Naive thymus-derived CD4-positive, alpha-beta T cell (primary cell): Measurements from ENCODE around the gene ELMO2. TPM values are rescaled to one million over a fixed set of nuclear protein-coding genes. Genes with fewer than 3 reads are reported as not detected.

Experiments used
- ATAC-seq: fragments of 150-1000 bp; cut with Tn5 transposase; 2 replicates; pipeline ENCODE4 v1.10.0; 2021; ENCODE audit warnings: mild to moderate bottlenecking, moderate library complexity
- CTCF ChIA-PET: fragments of 350-600 bp; sonication (Branson Sonifier 250); formaldehyde crosslinking; loops from one replicate; lab custom pipeline; 2021; ENCODE audit warnings: antibody characterized with exemption; lab: Charles Lee
- POLR2A ChIA-PET: fragments of 350-600 bp; sonication (Branson Sonifier 250); formaldehyde crosslinking; loops from one replicate; lab custom pipeline; 2021; ENCODE audit warnings: antibody characterized with exemption, inconsistent platforms; lab: Charles Lee
- DNase-seq, 9 donors: peaks; one replicate each; pipeline versions ENCODE4 v3.0.0 to v3.0.0-alpha.2; 2020 to 2022; ENCODE audit warnings: mixed read lengths in 1 of 9
- H3K27ac ChIP-seq: one replicate; pipeline ENCODE4 v1.7.0; 2013; ENCODE audit warnings: mild to moderate bottlenecking, low read depth, low read length, moderate library complexity
- H3K27me3 ChIP-seq, 2 donors: one replicate each; pipeline ENCODE4 v1.7.0; 2013; ENCODE audit warnings: low read length in 2 of 2, mild to moderate bottlenecking in 2 of 2, moderate library complexity in 2 of 2; ENCODE audit not compliant: control insufficient read depth in 2 of 2, insufficient read depth in 2 of 2
- H3K36me3 ChIP-seq, 3 experiments: 1 replicate in 2 of 3; 2 replicates in 1 of 3; pipeline ENCODE4 v1.7.0; 2013; ENCODE audit warnings: low read length in 3 of 3, mild to moderate bottlenecking in 3 of 3, moderate library complexity in 1 of 3; ENCODE audit not compliant: insufficient read depth in 3 of 3, control insufficient read depth in 2 of 3
- H3K4me1 ChIP-seq, 2 donors: one replicate each; pipeline ENCODE4 v1.7.0; 2013; ENCODE audit warnings: low read length in 2 of 2, mild to moderate bottlenecking in 2 of 2, moderate library complexity in 1 of 2; ENCODE audit not compliant: control insufficient read depth in 2 of 2, insufficient read depth in 2 of 2
- H3K4me3 ChIP-seq: 2 replicates; pipeline ENCODE4 v1.7.0; 2013; ENCODE audit warnings: mild to moderate bottlenecking, low read length
- H3K9me3 ChIP-seq, 3 experiments: 1 replicate in 2 of 3; 2 replicates in 1 of 3; pipeline ENCODE4 v1.7.0; 2013; ENCODE audit warnings: low read length in 3 of 3; ENCODE audit not compliant: control insufficient read depth in 2 of 3
- H3K27ac Mint-ChIP-seq, 9 donors: one replicate each; pipeline ENCODE4 v1.8.0; 2020 to 2022; ENCODE audit warnings: mixed read lengths in 9 of 9, mild to moderate bottlenecking in 8 of 9, moderate library complexity in 5 of 9, inconsistent platforms in 2 of 9
- H3K27me3 Mint-ChIP-seq, 5 donors: one replicate each; pipeline ENCODE4 v1.8.0; 2021 to 2022; ENCODE audit warnings: mixed read lengths in 5 of 5, mild to moderate bottlenecking in 1 of 5
- H3K36me3 Mint-ChIP-seq, 5 donors: one replicate each; pipeline ENCODE4 v1.8.0; 2020 to 2022; ENCODE audit warnings: mixed read lengths in 5 of 5, mild to moderate bottlenecking in 3 of 5, inconsistent platforms in 1 of 5
- H3K4me1 Mint-ChIP-seq, 7 donors: one replicate each; pipeline ENCODE4 v1.8.0; 2020 to 2022; ENCODE audit warnings: mixed read lengths in 7 of 7, mild to moderate bottlenecking in 3 of 7, inconsistent platforms in 1 of 7
- H3K4me3 Mint-ChIP-seq, 10 donors: one replicate each; pipeline ENCODE4 v1.8.0; 2020 to 2022; ENCODE audit warnings: mild to moderate bottlenecking in 10 of 10, mixed read lengths in 10 of 10, moderate library complexity in 6 of 10, inconsistent platforms in 2 of 10
- H3K9me3 Mint-ChIP-seq, 11 donors: one replicate each; pipeline ENCODE4 v1.8.0; 2020 to 2022; ENCODE audit warnings: mixed read lengths in 11 of 11, mild to moderate bottlenecking in 4 of 11, inconsistent platforms in 1 of 11, moderate library complexity in 1 of 11
- intact Hi-C, 2 donors: fragments of 100-400 bp; cut with micrococcal nuclease; formaldehyde crosslinking; loops; one replicate each; pipeline ENCODE4 v1.15.1; 2023
- polyA plus RNA-seq, 2 donors: library from polyadenylated mRNA; unstranded; fragments of 300-500 nt; fragmentation: Illumina TruSeq; gene quantifications; one replicate each; pipeline ENCODE4 v1.2.3, GENCODE V29; 2021
- total RNA-seq, 6 experiments: library from RNA in 5 of 6; stranded (reverse) in 5 of 6; gene quantifications; 1 replicate in 5 of 6; 2 replicates in 1 of 6; pipeline ENCODE4 v1.2.3 and lab custom pipeline; 2021 to 2026

ELMO2 gene
- total and polyA plus RNA-seq, 7 experiments from 2014 or later = 35.6 to 104 (median 52.3) TPM

DNA sequence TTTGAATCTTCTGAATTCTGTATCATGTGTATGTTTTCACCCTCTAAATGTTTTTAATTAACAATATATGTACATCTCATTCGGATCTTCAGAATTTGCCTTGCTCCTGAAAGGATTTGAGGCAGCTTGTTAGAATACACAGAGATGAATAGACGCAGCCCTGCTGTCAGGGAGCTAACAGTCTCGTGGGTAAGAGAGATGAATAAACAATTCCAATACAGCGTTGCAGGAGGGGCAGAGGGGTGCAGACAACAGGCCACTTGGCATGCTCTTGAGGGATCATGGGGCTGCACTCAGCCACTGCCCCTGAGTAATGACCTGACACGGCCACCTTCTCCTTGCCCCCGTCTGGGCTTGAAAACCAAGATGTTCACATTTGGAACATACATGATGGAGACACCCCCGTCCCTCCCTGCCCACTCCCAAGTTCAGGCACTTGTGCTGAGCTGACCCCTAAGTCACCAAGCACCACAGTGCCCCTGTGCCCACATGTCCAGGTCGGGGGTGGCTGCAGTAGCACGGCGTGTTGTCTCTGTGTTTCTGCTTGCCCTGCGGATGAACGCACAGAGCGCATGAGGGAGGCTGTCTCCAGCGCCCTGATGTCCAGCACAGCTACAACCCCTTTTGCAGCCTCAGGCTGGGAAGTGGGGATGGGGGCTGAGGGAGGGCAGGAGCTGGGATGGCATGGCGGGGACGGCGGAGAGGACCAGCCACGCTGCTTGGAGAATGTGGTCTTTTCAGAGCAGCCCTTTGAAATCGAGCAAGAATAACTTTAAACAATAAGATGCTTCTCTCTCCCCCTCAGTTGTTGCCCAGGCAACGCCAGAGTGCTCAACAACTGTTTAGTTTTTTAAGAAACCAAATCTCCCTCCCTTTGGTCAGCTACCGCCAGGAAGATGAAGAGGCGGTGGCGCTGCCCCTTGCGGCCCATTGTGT lies 65.1 kb downstream of the ELMO2 start:
- Mint-ChIP-seq H3K4me3 (peak overlapping the region in 3 of 10 donors; percentile 34 to 86 (median 57)), H3K27me3 (peaks cover 6 to 42% (median 16%) of the 10 kb centered on the region in 5 donors), H3K4me1 (peaks cover 7 to 46% (median 32%) of the 10 kb centered on the region in 7 donors), H3K9me3 (peaks cover 0 to 6% (median 0%) of the 10 kb centered on the region in 11 donors), H3K36me3 (peaks cover 0 to 4% (median 0%) of the 10 kb centered on the region in 5 donors), H3K27ac (no peak overlapping the region)
- H3K4me3 ChIP-seq = no peak overlapping the region
- ChIA-PET CTCF (no interaction called here), POLR2A (interaction anchor here (0.8 to 1.2 kb wide), 2 partner anchors 23 to 57 kb away, joined by 3 read pairs; no protein-coding TSS in a partner anchor)
- no peaks in the 10 kb centered on the region for H3K36me3 ChIP-seq
- intact Hi-C loops = loop anchor here in 1 of 2 donors (10.0 kb wide), 1 partner anchor 207 kb away; no protein-coding TSS in a partner anchor
- no peaks in the 10 kb centered on the region for H3K9me3 ChIP-seq
- DNase-seq = no peak
- ATAC-seq = no peak
- peaks cover 8 to 15% of the 10 kb centered on the region in 2 donors for H3K4me1 ChIP-seq
- H3K27me3 ChIP-seq = peaks cover 0 to 6% of the 10 kb centered on the region in 2 donors
- H3K27ac ChIP-seq = no peak overlapping the region

DNA sequence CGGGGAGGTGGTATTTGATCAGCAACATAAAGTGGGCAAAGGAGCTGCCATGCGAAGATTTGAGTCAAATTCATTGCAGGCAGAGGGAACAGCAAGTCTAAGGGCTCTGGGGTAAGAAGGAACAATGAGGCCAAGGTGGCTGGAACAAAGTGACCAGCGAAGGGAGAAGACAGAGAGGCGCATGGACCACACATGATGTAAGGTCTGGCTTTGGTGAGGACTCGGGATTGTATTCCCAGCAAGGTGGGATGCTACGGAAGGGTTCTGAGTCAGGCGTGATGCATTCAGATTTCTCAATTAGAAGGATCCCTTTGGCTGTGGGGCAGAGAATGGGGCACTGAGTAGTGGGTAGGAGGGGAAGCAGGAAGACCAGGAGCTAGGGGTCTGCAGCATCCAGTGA lies 67.4 kb downstream of the ELMO2 start:
- POLR2A ChIA-PET = no interaction called here
- Histone ChIP-seq H3K9me3 (no peaks in the 10 kb centered on the region), H3K27me3 (peaks cover 0 to 8% of the 10 kb centered on the region in 2 donors), H3K4me1 (peaks cover 8 to 15% of the 10 kb centered on the region in 2 donors), H3K4me3 (no peak overlapping the region), H3K27ac (no peak overlapping the region), H3K36me3 (no peaks in the 10 kb centered on the region)
- H3K36me3 Mint-ChIP-seq = no peaks in the 10 kb centered on the region
- intact Hi-C loops = no loop called here
- H3K27ac Mint-ChIP-seq = no peak overlapping the region
- no peak for ATAC-seq
- no peak overlapping the region for H3K4me3 Mint-ChIP-seq
- peaks cover 5 to 27% (median 19%) of the 10 kb centered on the region in 7 donors for H3K4me1 Mint-ChIP-seq
- no peaks in the 10 kb centered on the region for H3K9me3 Mint-ChIP-seq
- CTCF ChIA-PET = no interaction called here
- no peak for DNase-seq
- H3K27me3 Mint-ChIP-seq = peaks cover 6 to 43% (median 24%) of the 10 kb centered on the region in 5 donors

DNA sequence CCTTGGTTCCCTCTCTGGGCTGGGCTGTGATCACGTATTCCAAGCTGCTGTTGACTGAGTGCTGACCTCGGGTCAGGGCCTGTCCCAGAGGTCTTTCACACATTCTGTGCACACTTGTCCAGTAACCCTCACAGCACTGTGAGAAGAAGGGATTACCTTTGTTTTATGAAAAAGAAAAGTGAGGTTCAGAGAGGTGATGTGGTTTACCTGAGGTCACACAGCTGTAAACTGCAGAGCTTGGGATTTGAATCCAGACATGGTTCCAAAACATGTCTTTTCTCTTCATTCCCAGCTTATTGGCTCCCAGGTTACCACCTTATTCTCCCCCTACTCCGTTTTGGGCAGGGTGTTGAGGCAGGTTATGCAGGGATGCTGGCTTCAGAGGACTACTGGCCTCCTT lies 69.7 kb downstream of the ELMO2 start:
- Histone ChIP-seq H3K36me3 (no peaks in the 10 kb centered on the region), H3K27me3 (peaks cover 0 to 8% of the 10 kb centered on the region in 2 donors), H3K9me3 (no peaks in the 10 kb centered on the region), H3K4me1 (no peaks in the 10 kb centered on the region), H3K4me3 (no peak overlapping the region), H3K27ac (no peak overlapping the region)
- Mint-ChIP-seq H3K36me3 (no peaks in the 10 kb centered on the region), H3K4me1 (peaks cover 0 to 6% (median 0%) of the 10 kb centered on the region in 7 donors), H3K27me3 (peaks cover 6 to 30% (median 20%) of the 10 kb centered on the region in 5 donors), H3K27ac (no peak overlapping the region), H3K4me3 (no peak overlapping the region), H3K9me3 (no peaks in the 10 kb centered on the region)
- no peak for DNase-seq
- no peak for ATAC-seq
- POLR2A ChIA-PET = no interaction called here
- intact Hi-C loops = no loop called here
- CTCF ChIA-PET = interaction anchor here (0.9 kb wide), 1 partner anchor 12 kb away, joined by 4 read pairs; no protein-coding TSS in a partner anchor

DNA sequence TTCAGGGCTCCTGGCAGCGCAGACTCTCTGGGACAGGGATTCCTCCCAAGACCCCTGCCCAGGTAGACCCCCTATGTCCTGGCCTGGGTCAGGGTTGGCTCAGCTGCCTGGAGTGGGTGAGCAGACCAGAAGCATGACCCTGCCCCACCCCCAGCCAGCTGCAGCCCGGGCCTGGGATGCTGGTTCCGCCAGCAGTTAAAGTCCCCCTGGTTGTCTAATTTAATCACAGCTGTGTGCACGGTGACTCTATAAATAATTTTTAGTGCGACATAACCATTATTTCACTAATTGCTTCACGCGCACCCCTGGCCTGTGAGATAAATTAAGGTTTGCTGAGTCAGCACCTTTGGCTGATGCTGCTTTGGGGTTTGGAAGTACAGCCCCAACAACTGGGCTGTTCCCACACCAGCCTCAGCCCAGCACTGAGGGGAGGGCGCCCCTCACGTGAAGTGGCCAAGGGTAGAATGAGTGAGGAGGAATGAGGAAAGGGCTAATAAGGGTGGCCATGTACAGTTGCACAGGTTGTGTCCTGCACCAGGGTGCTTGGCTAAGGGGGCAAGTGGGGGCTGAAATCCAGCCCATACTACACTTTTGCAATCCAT lies 72.0 kb downstream of the ELMO2 start:
- Mint-ChIP-seq H3K4me3 (no peak overlapping the region), H3K4me1 (peaks cover 0 to 1% (median 0%) of the 10 kb centered on the region in 7 donors), H3K27me3 (peaks cover 10 to 33% (median 21%) of the 10 kb centered on the region in 5 donors), H3K36me3 (no peaks in the 10 kb centered on the region), H3K27ac (no peak overlapping the region), H3K9me3 (no peaks in the 10 kb centered on the region)
- intact Hi-C loops = no loop called here
- ATAC-seq (no peak), DNase-seq (no peak)
- H3K36me3 ChIP-seq = no peaks in the 10 kb centered on the region
- no peak overlapping the region for H3K4me3 ChIP-seq
- no peak overlapping the region for H3K27ac ChIP-seq
- ChIA-PET POLR2A (no interaction called here), CTCF (no interaction called here)
- H3K4me1 ChIP-seq = no peaks in the 10 kb centered on the region
- H3K9me3 ChIP-seq = no peaks in the 10 kb centered on the region
- peaks cover 0 to 8% of the 10 kb centered on the region in 2 donors for H3K27me3 ChIP-seq

DNA sequence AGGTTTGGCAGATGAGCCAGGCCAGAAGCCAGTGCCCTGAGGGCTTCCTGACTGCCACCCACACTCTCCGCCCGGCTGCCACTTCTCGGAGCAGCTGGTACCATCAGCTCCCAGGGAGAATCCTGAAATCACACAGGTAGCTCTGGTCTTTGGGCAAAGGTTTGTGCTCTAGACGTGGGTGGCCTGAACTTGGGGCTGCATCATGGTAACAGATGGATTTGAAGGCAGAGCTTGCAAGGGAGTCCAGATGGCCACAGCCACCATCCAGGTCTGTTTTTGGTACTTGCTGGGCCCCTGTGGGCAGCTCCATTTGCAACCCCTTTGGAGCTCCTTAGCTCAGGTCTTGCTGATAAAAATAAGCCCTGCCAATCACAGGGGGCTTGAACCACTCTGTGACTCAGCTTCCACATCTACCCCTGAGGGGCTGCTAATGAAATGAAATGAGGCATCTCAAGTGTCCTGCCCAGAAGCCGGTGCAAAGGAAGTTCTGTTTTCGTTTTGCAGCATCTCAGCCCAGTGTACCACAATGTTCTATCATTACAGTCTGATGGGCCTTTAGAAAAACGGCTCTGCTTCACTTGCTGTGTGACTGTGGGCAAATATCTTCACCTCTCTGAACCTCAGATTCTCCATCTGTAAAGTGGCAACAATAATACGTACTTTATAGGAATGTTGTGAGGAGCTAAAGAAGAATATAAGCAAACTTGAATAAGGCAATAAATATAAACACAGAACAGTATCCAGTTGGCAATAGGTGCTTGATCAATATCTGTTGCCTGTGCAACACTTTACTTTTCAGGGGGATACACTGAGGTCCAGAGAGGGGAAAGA lies 73.0 kb downstream of the ELMO2 start:
- H3K4me3 ChIP-seq = no peak overlapping the region
- peaks cover 0 to 6% of the 10 kb centered on the region in 2 donors for H3K27me3 ChIP-seq
- no peaks in the 10 kb centered on the region for H3K4me1 ChIP-seq
- no peak overlapping the region for H3K4me3 Mint-ChIP-seq
- ChIA-PET POLR2A (interaction anchor here (0.7 kb wide), 1 partner anchor 10 kb away, joined by 3 read pairs; no protein-coding TSS in a partner anchor), CTCF (no interaction called here)
- DNase-seq (no peak), ATAC-seq (no peak)
- H3K36me3 ChIP-seq = no peaks in the 10 kb centered on the region
- peaks cover 7 to 28% (median 16%) of the 10 kb centered on the region in 5 donors for H3K27me3 Mint-ChIP-seq
- intact Hi-C loops = no loop called here
- no peaks in the 10 kb centered on the region for H3K36me3 Mint-ChIP-seq
- H3K4me1 Mint-ChIP-seq = peaks cover 0 to 3% (median 0%) of the 10 kb centered on the region in 7 donors
- H3K27ac ChIP-seq = no peak overlapping the region
- H3K9me3 ChIP-seq = no peaks in the 10 kb centered on the region
- H3K27ac Mint-ChIP-seq = no peak overlapping the region
- no peaks in the 10 kb centered on the region for H3K9me3 Mint-ChIP-seq
